ENCODE measurements around the gene FAM3D.

GRCh38 chr3:58625196-58625824, 41.3 kb downstream of the FAM3D start:
- no peak for TF ChIP-seq CTCF (IDR thresholded peaks at IDR 0.05)
- no peak for TF ChIP-seq POLR2A (IDR thresholded peaks at IDR 0.05)
